ENCODE measurements around the gene SLC26A3.

SLC26A3 gene

DNA sequence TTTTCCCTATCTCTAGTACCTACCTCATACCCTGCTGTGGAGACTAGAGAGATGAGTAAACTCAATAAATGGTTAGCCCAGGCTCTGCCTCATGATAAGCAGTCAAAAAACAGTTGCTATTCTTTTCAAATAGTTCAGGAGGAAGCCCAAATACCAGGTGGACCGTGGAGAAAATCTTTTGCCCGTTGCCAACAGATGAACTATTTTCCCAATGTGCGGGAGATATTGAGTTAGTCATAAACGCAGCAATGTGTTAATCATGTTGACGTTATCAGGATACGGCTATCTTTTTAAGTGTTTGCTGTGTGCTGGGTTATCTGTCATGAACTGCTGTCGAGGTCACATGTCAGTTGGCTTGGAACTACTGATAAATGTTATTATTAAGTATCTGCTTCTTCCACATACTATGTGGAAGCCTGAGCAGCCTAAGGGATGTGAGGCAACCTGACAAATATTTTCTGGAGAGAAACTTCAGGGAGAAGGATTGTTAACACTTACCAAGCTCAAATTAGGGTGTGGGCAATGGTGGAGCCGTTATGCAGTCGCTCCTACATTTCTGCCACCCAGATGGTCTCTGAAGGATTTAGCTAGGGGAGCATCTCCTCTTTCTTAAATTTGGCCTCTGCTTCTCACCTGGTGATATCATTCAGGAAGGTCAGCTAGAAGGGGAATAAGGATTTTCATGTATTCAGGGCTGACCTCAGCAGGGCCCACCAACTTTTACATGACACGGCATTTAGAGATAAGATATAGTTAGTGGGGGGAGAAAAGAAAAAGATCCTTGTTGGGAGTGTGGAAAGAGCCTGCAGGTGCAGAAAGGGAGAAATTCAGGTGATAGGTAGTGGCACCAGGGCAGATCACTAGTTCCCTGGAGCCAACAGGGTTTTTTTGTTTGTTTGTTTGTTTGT lies 33.5 kb upstream of the SLC26A3 start:
- no peak for DNase-seq (ENCODE audit: low read depth in 1 of 2, low spot score in 1 of 2)
- in situ Hi-C loops (cut with HindIII; ENCODE audit: low pct_unique_long_range_greater_than_20kb, low sequenced_read_pairs): no loop called here
- no peak for TF ChIP-seq JUND (IDR thresholded peaks at IDR 0.05; ENCODE audit: low read depth)

DNA sequence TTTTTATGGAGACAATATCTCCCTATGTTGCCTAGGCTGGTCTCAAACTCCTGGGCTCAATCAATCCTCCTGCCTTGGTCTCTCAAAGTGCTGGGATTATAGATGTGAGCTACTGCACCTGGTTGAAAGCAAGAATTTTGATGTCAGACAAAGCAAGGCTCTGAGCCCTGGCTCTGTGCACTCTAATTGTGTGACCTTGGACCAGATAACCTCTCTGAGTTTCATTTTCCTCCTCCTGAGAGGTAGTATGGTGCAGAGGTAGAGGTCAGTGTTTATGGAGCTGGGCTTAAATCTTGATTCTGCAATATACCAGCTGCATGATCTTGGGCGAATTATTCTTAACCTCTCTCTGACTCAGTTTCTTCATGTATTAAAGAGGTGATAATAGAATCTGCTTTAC lies 31.4 kb upstream of the SLC26A3 start:
- DNase-seq (ENCODE audit: low read depth in 1 of 2, low spot score in 1 of 2): no peak
- in situ Hi-C loops (cut with HindIII; ENCODE audit: low pct_unique_long_range_greater_than_20kb, low sequenced_read_pairs): no loop called here
- TF ChIP-seq JUND (IDR thresholded peaks at IDR 0.05; ENCODE audit: low read depth): no peak

GRCh38 chr7:107833684-107834106 lies 30.7 kb upstream of the SLC26A3 start:
- in situ Hi-C loops (cut with HindIII; ENCODE audit: low pct_unique_long_range_greater_than_20kb, low sequenced_read_pairs): no loop called here
- TF ChIP-seq JUND (IDR thresholded peaks at IDR 0.05; ENCODE audit: low read depth): no peak
- no peak for DNase-seq (ENCODE audit: low read depth in 1 of 2, low spot score in 1 of 2)

DNA sequence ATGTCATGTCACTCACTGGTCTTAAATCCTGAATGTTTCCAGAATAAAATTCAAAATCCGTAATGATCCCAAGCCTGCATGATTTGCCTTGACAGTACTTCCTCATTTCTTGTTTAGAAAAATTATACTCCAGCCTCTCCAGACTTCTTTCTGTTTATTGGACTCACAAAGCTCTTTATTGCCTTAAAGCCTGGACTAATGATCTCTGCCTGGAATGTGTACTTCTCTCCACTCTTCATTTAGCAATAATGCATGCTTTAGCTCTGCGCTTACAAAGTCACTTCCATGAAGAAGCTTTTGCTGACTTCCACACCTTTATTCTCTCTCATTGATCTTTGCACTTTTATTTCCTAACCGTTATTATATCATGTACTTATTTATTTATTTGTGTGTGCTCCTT lies 27.4 kb upstream of the SLC26A3 start:
- in situ Hi-C loops (cut with HindIII; ENCODE audit: low pct_unique_long_range_greater_than_20kb, low sequenced_read_pairs): no loop called here
- no peak for DNase-seq (ENCODE audit: low read depth in 1 of 2, low spot score in 1 of 2)
- no peak for TF ChIP-seq JUND (IDR thresholded peaks at IDR 0.05; ENCODE audit: low read depth)

GRCh38 chr7:107828540-107828939 lies 25.5 kb upstream of the SLC26A3 start:
- no peak for DNase-seq (ENCODE audit: low read depth in 1 of 2, low spot score in 1 of 2)
- no peak for TF ChIP-seq JUND (IDR thresholded peaks at IDR 0.05; ENCODE audit: low read depth)
- in situ Hi-C loops (cut with HindIII; ENCODE audit: low pct_unique_long_range_greater_than_20kb, low sequenced_read_pairs): no loop called here

- DNase-seq (ENCODE audit: low read depth in 1 of 2, low spot score in 1 of 2): no peak
- TF ChIP-seq JUND (IDR thresholded peaks at IDR 0.05; ENCODE audit: low read depth): no peak
- in situ Hi-C loops (cut with HindIII; ENCODE audit: low pct_unique_long_range_greater_than_20kb, low sequenced_read_pairs): no loop called here
These were observed 24.5 kb upstream of the SLC26A3 start for GRCh38 chr7:107827501-107827900.

- no peak for TF ChIP-seq JUND (IDR thresholded peaks at IDR 0.05; ENCODE audit: low read depth)
- in situ Hi-C loops (cut with HindIII; ENCODE audit: low pct_unique_long_range_greater_than_20kb, low sequenced_read_pairs): no loop called here
- DNase-seq (ENCODE audit: low read depth in 1 of 2, low spot score in 1 of 2): no peak
These were observed 23.4 kb upstream of the SLC26A3 start for GRCh38 chr7:107826451-107826850.

DNA sequence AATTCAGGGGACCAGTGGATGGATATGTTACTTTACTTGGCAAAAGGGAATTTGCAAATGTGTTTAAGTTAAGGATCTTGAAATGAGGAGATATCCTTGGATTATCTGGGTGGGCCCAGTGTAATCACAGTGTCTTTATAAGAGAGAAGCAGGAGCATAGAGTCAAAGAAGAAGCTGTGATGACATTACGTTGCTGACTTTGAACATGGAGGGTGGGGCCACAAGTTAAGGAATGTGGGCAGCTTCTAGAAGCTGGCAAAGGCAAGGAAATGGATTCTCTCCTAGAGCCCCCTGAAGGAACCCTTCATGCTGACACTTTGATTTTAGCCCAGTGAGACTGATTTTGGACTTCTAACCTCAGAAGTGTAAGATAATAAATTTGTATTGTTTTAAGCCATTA lies 21.8 kb upstream of the SLC26A3 start:
- no peak for TF ChIP-seq JUND (IDR thresholded peaks at IDR 0.05; ENCODE audit: low read depth)
- no peak for DNase-seq (ENCODE audit: low read depth in 1 of 2, low spot score in 1 of 2)
- in situ Hi-C loops (cut with HindIII; ENCODE audit: low pct_unique_long_range_greater_than_20kb, low sequenced_read_pairs): no loop called here

- in situ Hi-C loops (cut with HindIII; ENCODE audit: low pct_unique_long_range_greater_than_20kb, low sequenced_read_pairs): no loop called here
- TF ChIP-seq JUND (IDR thresholded peaks at IDR 0.05; ENCODE audit: low read depth): no peak
- no peak for DNase-seq (ENCODE audit: low read depth in 1 of 2, low spot score in 1 of 2)
These were observed 15.6 kb upstream of the SLC26A3 start for GRCh38 chr7:107818622-107819021.

DNA sequence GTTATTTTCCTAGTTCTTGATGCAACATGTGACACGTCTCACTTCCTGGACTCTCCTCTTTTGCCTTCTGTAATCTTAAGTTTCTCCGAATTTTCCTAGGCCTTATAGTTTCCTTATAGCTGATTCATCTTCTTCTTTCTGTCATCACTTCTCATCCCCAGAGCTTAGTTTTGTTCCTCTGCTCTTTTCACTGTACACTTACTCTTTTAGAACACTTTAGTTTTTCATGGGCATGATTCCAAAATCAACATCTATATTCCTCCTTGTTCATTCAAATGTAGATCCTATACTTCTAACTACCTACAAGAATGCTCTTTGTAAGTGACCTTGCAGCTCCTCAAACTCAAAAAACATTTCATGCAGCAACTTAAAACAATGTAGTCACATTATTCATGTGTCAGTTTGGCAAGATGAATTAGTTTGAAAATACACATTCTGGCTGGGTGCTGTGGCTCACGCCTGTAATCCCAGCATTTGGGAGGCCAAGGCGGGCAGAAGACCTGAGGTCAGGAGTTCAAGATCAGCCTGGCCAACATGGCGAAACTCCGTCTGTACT lies 13.1 kb upstream of the SLC26A3 start:
- no peak for TF ChIP-seq JUND (IDR thresholded peaks at IDR 0.05; ENCODE audit: low read depth)
- no peak for DNase-seq (ENCODE audit: low read depth in 1 of 2, low spot score in 1 of 2)
- in situ Hi-C loops (cut with HindIII; ENCODE audit: low pct_unique_long_range_greater_than_20kb, low sequenced_read_pairs): no loop called here

DNA sequence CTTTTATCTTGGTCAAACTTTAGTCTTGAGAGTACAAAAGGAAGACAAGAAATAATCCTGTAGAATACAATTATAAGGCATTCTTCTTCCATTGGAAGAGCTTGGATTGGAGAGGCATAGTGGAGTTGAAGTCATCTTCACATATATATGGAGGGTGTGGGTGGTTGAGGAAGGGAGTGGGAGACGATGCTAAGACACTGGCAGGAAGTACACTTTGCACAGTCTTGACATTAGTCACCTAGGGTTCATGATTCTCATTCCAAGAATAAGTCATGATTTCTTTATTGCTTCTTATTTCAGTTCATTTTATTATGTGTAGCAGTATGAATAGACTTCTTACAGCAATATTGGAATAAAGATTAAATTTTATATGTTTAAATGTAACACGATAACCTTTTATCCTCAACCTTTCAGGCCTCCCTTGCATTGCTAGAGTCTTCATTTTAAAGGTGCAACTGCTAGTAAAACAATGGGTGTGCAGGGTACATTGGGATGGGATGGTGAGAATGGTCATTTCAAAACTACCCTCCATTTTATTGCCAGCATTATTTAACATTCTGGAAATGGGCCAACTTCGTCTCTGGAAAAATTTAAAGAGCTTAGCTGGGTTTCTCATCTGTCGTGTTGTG lies 12.3 kb upstream of the SLC26A3 start:
- no peak for DNase-seq (ENCODE audit: low read depth in 1 of 2, low spot score in 1 of 2)
- in situ Hi-C loops (cut with HindIII; ENCODE audit: low pct_unique_long_range_greater_than_20kb, low sequenced_read_pairs): no loop called here
- TF ChIP-seq JUND (IDR thresholded peaks at IDR 0.05; ENCODE audit: low read depth): no peak

DNA sequence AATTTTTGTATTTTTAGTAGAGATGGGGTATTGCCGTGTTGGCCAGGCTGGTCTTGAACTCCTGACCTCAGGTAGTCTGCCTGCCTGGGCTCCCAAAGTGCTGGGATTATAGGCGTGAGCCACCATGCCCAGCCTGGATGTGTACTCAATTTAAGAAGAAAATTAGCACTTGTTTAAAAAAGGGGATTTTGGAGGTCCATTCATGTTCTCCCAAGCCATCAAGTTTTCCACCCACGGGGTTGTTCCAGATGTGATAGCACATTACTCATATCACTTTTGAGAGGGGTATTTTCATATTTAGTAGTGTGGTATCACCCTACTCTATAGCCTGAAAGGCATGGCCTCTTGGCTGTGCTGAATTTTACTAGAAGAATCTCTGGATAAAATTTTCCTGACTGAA lies 10.5 kb upstream of the SLC26A3 start:
- TF ChIP-seq JUND (IDR thresholded peaks at IDR 0.05; ENCODE audit: low read depth): no peak
- DNase-seq (ENCODE audit: low read depth in 1 of 2, low spot score in 1 of 2): no peak
- in situ Hi-C loops (cut with HindIII; ENCODE audit: low pct_unique_long_range_greater_than_20kb, low sequenced_read_pairs): no loop called here

- peak in 1 of 2 experiments; percentile 64 for DNase-seq (ENCODE audit: low read depth in 1 of 2, low spot score in 1 of 2)
- 0 out of 2 replicates have a peak, but pooled peaks have one; percentile 8 for TF ChIP-seq JUND (IDR thresholded peaks at IDR 0.05; ENCODE audit: low read depth)
These were observed 8.9 kb upstream of the SLC26A3 start for GRCh38 chr7:107811934-107812333.

More at GRCh38 chr7:107811934-107812333, 8.9 kb upstream of the SLC26A3 start:
- in situ Hi-C loops (cut with HindIII; ENCODE audit: low pct_unique_long_range_greater_than_20kb, low sequenced_read_pairs): no loop called here
